HG03342 (cell line): Measurements from ENCODE around the gene MTMR4.
"Not testable (repeated sequence)": the region's sequence is repeated elsewhere in the genome, so short reads cannot be mapped to it uniquely, and the experiment has no call there.

Source experiments
- ATAC-seq: cut with Tn5 transposase; IDR thresholded peaks from one replicate; pipeline ENCODE4 v1.9.1; 2021; ENCODE audit warnings: mild to moderate bottlenecking, moderate library complexity; ENCODE audit not compliant: unreplicated experiment

Gene MTMR4

DNA sequence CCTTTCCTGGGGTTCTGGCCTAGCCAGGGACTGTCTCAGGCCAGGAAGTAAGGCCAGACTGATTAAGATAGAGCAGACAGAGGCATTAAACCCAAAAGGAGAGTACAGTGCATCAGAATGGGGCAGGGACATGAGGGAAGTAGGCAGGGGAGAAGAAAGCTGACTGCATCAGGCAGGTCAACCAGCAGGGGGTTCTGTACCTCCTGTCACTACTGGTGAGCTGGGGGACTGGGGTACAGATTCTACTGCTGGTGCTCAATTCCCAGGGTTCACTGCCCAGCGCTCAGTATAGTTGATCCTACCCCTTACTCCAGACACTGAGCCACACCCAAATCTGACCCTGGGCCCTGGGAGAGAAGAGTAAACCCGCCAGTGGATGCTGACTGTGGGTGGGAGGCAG lies 12.9 kb upstream of the MTMR4 start:
- no peak for ATAC-seq

DNA sequence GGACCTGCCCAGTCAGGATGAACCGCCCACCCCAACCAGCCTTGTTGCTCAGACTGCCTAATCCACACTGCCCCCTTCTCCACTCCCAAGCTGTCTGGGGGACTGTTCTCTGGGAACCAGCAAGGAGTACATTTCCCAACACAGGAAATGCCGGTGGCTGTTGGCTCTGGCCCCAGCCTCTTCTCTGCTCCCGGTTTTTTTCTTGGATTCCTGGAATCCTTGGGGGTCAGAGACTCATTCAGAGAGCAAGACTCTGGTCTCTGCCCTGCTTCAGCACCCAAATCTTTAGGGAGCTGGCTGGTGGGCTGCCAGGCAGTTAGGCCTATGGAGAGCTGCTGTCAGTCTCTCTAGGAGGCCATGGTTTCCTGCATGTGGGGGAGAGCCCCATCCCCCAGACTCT lies 10.8 kb upstream of the MTMR4 start:
- no peak for ATAC-seq

- ATAC-seq, result no peak
These were observed 7.2 kb upstream of the MTMR4 start for GRCh38 chr17:58521680-58522079.

GRCh38 chr17:58520843-58521430 lies 6.5 kb upstream of the MTMR4 start:
- ATAC-seq, result no peak

DNA sequence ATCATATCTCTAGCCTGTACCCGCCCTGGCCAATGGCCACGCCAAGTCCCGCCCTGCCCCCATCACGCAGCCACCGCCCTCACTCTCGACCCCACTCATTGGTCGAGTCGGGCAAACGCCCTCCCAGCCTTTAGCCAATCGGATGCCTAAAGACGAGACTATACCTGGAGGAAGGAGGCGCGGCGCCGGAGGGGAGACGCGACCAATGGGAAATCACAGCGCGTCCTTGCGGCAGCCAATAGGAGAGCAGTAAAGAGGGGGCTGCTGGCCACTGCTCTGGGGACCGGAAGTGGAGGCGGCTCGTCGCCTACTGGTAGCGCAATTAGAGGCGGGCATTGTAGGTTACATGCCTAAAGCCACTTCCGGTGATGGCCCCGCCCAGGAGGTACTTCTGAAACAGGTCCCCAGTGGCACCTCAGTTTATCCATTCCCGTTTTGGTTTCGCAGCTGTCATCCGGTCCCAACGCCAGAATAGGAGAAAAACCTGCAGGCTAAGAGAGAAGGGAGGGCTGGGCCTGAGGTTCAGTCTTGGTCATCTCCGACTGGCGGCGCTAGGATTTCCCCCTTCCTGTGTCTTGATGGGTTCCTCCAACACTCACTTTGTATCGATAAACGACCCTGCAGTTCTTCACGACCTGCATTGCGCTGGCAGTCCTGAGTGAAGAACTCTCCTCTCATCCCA lies 3.6 kb upstream of the MTMR4 start:
- peak; percentile 81 for ATAC-seq

DNA sequence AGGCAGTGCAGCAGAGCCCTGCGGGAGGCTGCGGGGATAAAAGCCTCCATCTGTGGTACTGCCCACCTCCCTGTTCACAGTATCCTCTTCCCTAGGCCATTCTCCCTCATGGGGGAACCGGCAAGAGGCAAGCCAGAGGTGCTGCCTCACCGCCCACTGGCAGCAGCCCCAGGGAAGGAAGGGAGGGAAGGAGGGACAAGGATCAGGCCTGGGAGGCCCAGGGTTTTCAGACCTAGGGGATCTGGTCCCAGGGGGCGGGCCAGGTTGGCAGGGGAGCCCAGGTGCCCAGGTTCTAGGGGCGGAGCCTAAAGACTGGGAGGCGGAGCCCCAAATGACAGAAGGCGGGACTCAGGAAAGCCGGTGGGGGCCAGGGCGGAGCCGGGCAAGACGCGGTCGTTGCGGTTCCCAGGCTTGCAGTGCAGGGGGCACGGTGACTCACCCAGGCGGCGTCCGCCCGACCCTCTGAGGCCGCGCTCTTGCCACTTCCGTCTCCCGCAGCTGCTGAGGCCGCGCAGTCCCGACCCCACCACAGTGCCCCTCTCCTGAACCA lies 3.0 kb upstream of the MTMR4 start:
- ATAC-seq, result no peak

- no peak for ATAC-seq
These were observed 2.4 kb upstream of the MTMR4 start for GRCh38 chr17:58516644-58517377.

- no peak for ATAC-seq
These were observed 848 bp upstream of the MTMR4 start for GRCh38 chr17:58515286-58515685.

- ATAC-seq, result no peak
These were observed 326 bp upstream of the MTMR4 start for GRCh38 chr17:58514770-58515157.

- ATAC-seq, result no peak
These were observed 1.0 kb downstream of the MTMR4 start for GRCh38 chr17:58513267-58513964.

DNA sequence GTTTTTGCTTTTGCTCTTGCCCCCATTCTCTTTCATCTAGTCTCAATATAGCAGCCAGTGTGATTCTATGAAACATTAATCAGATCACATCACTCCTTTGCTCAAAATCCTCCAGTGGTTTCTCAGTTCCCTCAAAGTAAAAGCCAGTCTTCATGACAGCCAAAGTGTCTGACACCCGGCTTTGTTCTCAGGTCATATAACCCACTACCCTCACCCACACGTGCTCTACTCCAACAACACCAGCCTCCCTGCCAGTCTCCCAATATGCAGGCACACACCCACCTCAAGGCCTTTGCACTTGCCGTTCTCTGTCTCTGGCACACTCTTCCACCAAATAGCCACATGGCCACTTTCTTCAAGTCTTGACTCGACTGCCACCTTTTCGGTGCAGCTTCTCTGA lies 4.4 kb downstream of the MTMR4 start:
- no peak for ATAC-seq

DNA sequence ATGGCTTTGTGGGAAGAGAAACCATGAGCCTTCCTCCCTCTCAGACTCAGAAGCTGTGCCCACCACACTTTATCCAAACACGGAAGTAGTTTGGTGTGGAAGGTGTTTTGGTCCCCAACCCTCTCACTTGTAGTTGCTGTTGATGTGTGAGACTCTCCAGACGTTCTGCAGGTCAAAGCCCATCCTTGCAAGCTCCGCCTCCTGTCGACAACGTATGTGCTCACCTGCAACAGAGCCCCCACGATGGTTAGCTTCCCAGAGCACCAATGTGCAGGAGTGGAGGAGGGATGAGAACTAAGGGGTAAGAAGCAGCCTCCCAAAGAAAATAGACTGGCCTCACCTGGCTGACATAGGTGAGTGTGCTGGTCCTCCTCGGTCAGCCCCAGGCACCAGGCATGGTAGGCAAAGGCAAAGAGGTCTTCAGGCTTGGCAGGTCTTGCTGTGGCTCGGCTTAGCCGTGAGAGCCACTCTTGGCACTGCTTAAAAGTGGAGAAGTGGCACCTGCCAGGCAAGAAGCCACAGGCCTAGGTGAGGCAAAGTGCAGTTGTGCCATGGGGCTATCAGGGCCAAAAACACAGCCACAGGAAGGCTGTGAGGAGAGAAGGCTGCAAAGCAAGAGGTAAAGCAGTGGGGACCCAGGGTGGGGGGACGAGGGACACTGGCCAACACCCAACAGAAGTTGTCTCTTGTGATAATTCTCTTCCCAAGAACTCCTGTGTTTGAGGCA lies 5.9 kb downstream of the MTMR4 start:
- no peak for ATAC-seq

DNA sequence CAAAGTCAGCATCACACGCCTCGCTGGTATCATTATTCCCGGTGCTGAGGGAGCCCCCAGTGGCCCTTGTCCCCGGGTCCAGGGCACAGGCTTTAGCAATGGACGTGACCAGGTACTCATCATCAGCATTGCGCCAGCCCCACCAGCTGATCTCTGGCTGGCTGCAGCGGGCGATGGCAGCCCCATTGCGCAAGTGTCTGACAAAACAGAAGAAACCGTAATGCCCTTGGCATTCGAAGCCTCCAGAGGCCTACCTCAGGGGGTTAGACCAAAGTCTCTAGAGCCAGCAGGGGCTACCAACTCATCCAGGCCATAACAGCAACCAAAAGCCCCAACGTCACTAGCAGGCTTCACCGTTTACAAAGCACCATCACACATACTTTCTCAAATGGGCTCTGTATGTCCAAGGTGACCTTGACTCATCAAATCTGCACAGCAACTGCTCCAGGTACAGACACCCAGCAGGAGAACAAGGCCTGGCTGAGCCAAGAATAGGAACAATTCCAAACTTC lies 7.3 kb downstream of the MTMR4 start:
- no peak for ATAC-seq

- ATAC-seq, result no peak
These were observed 7.9 kb downstream of the MTMR4 start for GRCh38 chr17:58506354-58507080.

DNA sequence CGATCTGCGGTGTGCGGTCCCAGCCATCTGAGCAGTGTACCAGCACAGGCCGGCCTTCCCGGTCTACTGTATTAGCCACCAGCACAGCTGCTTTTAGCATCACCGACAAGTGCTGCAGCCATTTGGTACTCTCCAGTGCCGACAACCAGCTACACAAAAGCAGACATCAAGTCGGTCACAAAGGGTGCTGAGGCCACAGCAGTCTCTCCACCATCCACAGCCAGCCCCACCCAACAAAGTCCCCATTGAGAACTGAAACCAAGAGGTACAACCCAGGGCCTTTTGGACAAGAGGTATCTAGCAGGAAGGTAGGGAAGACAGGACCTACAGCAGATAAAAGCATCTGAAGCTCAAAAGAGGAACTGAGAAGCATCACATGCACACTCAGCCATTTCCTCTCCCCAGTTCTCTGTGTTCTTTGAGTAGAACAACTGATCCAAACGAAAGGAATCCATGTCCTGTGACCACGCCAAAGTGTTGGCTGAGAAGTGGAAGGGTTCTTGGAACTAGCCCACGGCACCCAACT lies 9.5 kb downstream of the MTMR4 start:
- ATAC-seq, result peak; percentile 95

DNA sequence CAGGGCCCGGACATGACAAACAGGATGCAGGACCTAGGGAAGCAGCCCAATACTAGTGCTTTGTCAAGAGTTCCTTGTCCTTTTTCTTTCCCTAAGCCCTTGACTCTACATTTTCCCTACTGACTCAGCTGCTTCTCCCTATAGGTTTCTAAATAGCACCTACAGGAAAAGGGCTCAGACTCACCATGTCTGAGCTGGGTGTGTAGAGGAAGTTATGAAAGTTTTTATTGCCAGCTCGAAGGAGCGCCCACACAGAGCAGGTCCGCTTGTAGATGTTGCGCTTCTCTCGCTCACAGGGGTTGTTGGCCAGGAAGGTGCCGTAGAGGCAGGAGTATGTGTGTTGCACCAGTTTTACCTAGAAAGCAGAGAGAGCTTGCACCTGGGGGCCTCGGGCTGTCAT lies 10.6 kb downstream of the MTMR4 start:
- ATAC-seq, result no peak

- ATAC-seq, result not testable (repeated sequence)
These were observed 11.3 kb downstream of the MTMR4 start for GRCh38 chr17:58503134-58503533.

- no peak for ATAC-seq
These were observed 13.0 kb downstream of the MTMR4 start for GRCh38 chr17:58501451-58501850.

- ATAC-seq, result no peak
These were observed 16.1 kb downstream of the MTMR4 start for GRCh38 chr17:58498177-58498828.
